ENCODE data around the gene DZANK1.
A peak's percentile ranks its signal among the peaks of the same experiment; 100 is the strongest.

The DZANK1 gene

DNA sequence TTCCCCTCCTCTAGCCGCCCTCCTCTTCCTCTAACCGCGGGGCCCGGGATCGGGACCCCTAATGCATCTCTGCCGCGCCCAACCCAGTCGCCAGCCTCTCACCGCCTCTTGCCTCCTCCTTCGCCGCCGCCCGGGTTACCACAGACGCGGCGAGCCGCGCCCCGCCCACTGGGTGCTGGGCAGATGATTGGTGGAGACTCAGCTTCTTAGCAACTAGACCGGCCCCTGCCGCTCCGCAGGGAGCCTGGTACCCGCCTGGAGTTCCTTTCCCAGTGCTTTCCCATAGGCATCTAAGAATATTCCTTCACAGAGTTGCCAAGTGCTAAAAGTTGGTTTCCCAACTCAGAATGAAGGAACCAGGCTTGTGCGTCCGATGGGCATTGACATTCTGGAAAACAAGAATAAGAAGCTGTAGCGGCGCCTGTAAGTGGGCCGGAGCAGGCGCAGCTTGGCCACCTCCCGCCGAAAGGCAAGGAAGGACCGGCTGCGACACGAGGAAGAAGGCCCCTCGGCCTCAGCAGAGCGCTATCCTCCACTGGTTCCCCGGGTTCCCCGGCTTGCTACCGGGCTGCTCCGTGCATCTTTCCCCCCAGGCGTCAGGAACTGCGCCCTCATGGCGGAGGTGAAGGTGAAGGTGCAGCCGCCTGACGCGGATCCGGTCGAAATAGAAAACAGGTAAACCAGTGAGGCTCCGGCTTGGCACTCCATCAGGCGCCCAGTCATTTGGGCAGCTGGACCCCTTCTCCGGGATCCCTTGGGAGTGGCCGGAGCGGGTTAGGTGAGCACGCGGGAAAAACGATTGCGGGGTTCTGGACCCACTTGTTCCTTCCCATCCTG, at the start of gene DZANK1, which contains the start of gene POLR3F:
Gene DZANK1, minus strand, starts transcription at position 137 of the 837 bp plus-strand sequence. CDS start 1,672 bp downstream, outside the sequence.
Gene POLR3F, plus strand, starts transcription at position 497 of the 837 bp plus-strand sequence. Its CDS starts 117 bp downstream, at position 614.
- Histone ChIP-seq H3K9me3 (no peaks in the 10 kb centered on the region), H3K4me3 (ENCODE audit: low read depth in 1 of 2, low read length in 1 of 2) (peak within 1 kb of the TSS; percentile 75 to 79), H3K36me3 (peaks cover 13% of the 10 kb centered on the region), H3K27me3 (no peaks in the 10 kb centered on the region), H3K27ac (peak within 1 kb of the TSS; percentile 85), H3K4me1 (ENCODE audit: control insufficient read depth in 1 of 2, insufficient read depth in 1 of 2, low read depth in 1 of 2, low read length in 1 of 2) (peaks cover 6 to 17% of the 10 kb centered on the region in 2 experiments)
- TF ChIP-seq, protein P1, sequence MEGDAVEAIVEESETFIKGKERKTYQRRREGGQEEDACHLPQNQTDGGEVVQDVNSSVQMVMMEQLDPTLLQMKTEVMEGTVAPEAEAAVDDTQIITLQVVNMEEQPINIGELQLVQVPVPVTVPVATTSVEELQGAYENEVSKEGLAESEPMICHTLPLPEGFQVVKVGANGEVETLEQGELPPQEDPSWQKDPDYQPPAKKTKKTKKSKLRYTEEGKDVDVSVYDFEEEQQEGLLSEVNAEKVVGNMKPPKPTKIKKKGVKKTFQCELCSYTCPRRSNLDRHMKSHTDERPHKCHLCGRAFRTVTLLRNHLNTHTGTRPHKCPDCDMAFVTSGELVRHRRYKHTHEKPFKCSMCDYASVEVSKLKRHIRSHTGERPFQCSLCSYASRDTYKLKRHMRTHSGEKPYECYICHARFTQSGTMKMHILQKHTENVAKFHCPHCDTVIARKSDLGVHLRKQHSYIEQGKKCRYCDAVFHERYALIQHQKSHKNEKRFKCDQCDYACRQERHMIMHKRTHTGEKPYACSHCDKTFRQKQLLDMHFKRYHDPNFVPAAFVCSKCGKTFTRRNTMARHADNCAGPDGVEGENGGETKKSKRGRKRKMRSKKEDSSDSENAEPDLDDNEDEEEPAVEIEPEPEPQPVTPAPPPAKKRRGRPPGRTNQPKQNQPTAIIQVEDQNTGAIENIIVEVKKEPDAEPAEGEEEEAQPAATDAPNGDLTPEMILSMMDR (IDR thresholded peaks at IDR 0.05): peak; percentile 14

DNA sequence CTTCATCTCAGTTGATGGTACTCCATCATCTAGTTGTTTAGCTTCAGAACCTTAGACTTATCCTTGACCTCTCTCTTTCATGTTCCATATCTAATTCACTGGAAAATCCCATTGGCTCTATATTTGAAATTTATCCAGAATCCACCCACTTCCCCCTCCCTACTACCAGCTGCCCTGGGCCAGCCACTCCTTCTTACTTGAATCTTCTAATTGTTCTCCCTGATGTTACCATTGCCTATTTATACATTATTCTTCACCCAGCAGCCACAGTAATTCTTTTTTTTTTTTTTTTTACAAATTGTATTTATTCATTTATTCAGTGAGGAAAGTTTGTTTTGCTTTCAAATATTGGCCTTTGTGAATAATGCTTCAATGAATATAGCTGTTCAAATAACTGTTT, 49.1 kb upstream of the DZANK1 start:
- no peaks in the 10 kb centered on the region for H3K27me3 ChIP-seq

DNA sequence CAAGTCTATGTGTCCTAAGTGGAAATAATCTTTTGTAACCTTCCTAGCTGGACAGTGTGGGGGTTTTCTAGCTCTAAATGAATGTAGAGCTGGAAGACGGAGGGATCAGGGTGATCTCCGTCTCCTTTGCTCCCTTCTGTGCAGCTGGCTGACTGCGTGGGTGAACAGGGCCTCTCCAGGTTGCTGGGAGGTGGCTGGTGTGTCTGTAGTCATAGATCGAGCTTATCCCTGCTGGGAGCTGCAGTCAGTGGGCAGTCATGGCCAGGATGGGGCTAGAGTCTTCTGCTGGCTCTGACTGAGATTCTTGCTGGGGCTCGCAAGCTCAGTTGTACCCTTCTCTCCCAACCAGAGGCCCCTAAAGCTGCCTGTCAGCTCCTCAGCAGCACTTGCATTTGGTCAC, 47.3 kb upstream of the DZANK1 start:
- H3K9me3 ChIP-seq: no peaks in the 10 kb centered on the region
- peaks cover 29 to 30% of the 10 kb centered on the region in 2 experiments for H3K4me1 ChIP-seq (ENCODE audit: control insufficient read depth in 1 of 2, insufficient read depth in 1 of 2, low read depth in 1 of 2, low read length in 1 of 2)
- H3K27me3 ChIP-seq: no peaks in the 10 kb centered on the region
- no peak overlapping the region for H3K4me3 ChIP-seq (ENCODE audit: low read depth in 1 of 2, low read length in 1 of 2)
- no peak overlapping the region for H3K27ac ChIP-seq
- H3K36me3 ChIP-seq: peaks cover 32% of the 10 kb centered on the region
- TF ChIP-seq, protein P1 (IDR thresholded peaks at IDR 0.05): no peak

More for the DNA sequence above, 49.1 kb upstream of the DZANK1 start:
- Histone ChIP-seq H3K36me3 (peaks cover 41% of the 10 kb centered on the region), H3K4me1 (ENCODE audit: control insufficient read depth in 1 of 2, insufficient read depth in 1 of 2, low read depth in 1 of 2, low read length in 1 of 2) (peaks cover 15 to 21% of the 10 kb centered on the region in 2 experiments), H3K4me3 (ENCODE audit: low read depth in 1 of 2, low read length in 1 of 2) (no peak overlapping the region), H3K27ac (no peak overlapping the region), H3K9me3 (no peaks in the 10 kb centered on the region)
- TF ChIP-seq, protein P1 (IDR thresholded peaks at IDR 0.05): no peak

DNA sequence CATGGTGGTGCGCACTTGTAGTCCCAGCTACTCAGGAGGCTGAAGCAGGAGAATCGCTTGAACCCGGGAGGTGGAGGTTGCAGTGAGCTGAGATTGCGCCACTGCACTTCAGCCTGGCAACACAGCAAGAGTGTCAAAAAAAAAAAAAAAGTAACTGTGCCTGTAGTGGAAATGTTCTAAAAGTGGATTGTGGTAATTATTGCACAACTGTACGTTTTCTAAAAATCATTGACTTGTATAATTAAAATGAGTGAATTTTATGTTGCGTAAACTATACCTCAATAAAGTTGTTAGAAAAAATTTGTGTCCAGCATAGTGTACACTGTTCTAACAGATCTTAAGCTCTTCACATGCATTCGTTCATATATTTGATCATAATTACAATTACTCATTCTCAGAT, 46.4 kb upstream of the DZANK1 start:
- Histone ChIP-seq H3K4me1 (ENCODE audit: control insufficient read depth in 1 of 2, insufficient read depth in 1 of 2, low read depth in 1 of 2, low read length in 1 of 2) (peaks cover 38 to 39% of the 10 kb centered on the region in 2 experiments), H3K9me3 (no peaks in the 10 kb centered on the region), H3K4me3 (ENCODE audit: low read depth in 1 of 2, low read length in 1 of 2) (no peak overlapping the region), H3K36me3 (peaks cover 32% of the 10 kb centered on the region), H3K27ac (no peak overlapping the region), H3K27me3 (no peaks in the 10 kb centered on the region)
- TF ChIP-seq, protein P1 (IDR thresholded peaks at IDR 0.05): no peak

DNA sequence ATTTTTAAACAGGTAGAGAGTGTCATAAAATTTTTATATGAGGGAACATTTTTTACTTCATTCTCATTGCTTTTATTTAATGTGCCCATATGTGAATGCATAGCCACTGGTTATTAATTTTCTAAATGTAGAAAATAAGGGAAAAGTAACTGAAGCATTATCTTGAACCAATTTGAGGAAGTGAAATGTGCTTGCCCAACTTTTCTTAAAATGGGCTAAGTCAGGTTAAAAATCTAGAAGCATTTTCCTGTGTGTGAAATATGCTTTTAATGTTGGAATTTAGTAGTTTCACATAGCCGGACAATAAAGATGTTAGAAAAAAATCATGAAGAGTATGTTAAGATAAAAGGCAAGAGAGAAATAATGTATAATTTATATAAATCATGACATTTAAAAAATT, 44.7 kb upstream of the DZANK1 start:
- H3K4me3 ChIP-seq (ENCODE audit: low read depth in 1 of 2, low read length in 1 of 2): no peak overlapping the region
- H3K27ac ChIP-seq: peak overlapping the region; percentile 64
- H3K27me3 ChIP-seq: no peaks in the 10 kb centered on the region
- H3K9me3 ChIP-seq: no peaks in the 10 kb centered on the region
- TF ChIP-seq, protein P1 (IDR thresholded peaks at IDR 0.05): no peak
- peaks cover 21% of the 10 kb centered on the region for H3K36me3 ChIP-seq
- H3K4me1 ChIP-seq (ENCODE audit: control insufficient read depth in 1 of 2, insufficient read depth in 1 of 2, low read depth in 1 of 2, low read length in 1 of 2): peaks cover 46 to 48% of the 10 kb centered on the region in 2 experiments

Measured in neutrophil (primary cell).